Naive thymus-derived CD8-positive, alpha-beta T cell (primary cell): ENCODE data around the gene ESPN. TPM values are rescaled to one million over a fixed set of nuclear protein-coding genes. Genes with fewer than 3 reads are reported as not detected.
"Not testable (repeated sequence)": the region's sequence is repeated elsewhere in the genome, so short reads cannot be mapped to it uniquely, and the experiment has no call there.

Source experiments
- ATAC-seq, 2 donors: fragments of 150-1000 bp; cut with Tn5 transposase in 1 of 2; sonication (Bioruptor Pico), chemical (Tn5 transposase) in 1 of 2; 1 replicate in 1 of 2; 2 replicates in 1 of 2; pipeline ENCODE4 v1.10.0; 2021; ENCODE audit warnings: mild to moderate bottlenecking in 2 of 2, moderate library complexity in 2 of 2
- POLR2A ChIA-PET: fragments of 350-600 bp; sonication (Branson Sonifier 250); formaldehyde crosslinking; loops from one replicate; lab custom pipeline; 2021; ENCODE audit warnings: antibody characterized with exemption; lab: Charles Lee
- DNase-seq, 10 donors: peaks; one replicate each; pipeline versions ENCODE4 v3.0.0 to v3.0.0-alpha.2; 2020 to 2022
- H3K27ac Mint-ChIP-seq, 10 donors: one replicate each; pipeline ENCODE4 v1.8.0; 2020 to 2022; ENCODE audit warnings: mild to moderate bottlenecking in 10 of 10, mixed read lengths in 10 of 10, moderate library complexity in 4 of 10, inconsistent platforms in 1 of 10
- H3K27me3 Mint-ChIP-seq, 5 donors: one replicate each; pipeline ENCODE4 v1.8.0; 2021 to 2022; ENCODE audit warnings: mixed read lengths in 5 of 5
- H3K36me3 Mint-ChIP-seq, 3 donors: one replicate each; pipeline ENCODE4 v1.8.0; 2020 to 2022; ENCODE audit warnings: mixed read lengths in 3 of 3, mild to moderate bottlenecking in 2 of 3, inconsistent platforms in 1 of 3
- H3K4me1 Mint-ChIP-seq, 4 donors: one replicate each; pipeline ENCODE4 v1.8.0; 2021 to 2022; ENCODE audit warnings: mixed read lengths in 4 of 4
- H3K4me3 Mint-ChIP-seq, 10 donors: one replicate each; pipeline ENCODE4 v1.8.0; 2020 to 2022; ENCODE audit warnings: mild to moderate bottlenecking in 10 of 10, mixed read lengths in 10 of 10, moderate library complexity in 6 of 10, inconsistent platforms in 1 of 10
- H3K9me3 Mint-ChIP-seq, 9 donors: one replicate each; pipeline ENCODE4 v1.8.0; 2020 to 2022; ENCODE audit warnings: mixed read lengths in 9 of 9, mild to moderate bottlenecking in 3 of 9, inconsistent platforms in 1 of 9, moderate library complexity in 1 of 9
- polyA plus RNA-seq, 3 donors: library from polyadenylated mRNA; unstranded; fragments of 300-500 nt; fragmentation: Illumina TruSeq; gene quantifications; one replicate each; pipeline ENCODE4 v1.2.3, GENCODE V29; 2021
- total RNA-seq, 8 experiments: library from RNA in 2 of 8; stranded (reverse) in 2 of 8; gene quantifications; one replicate each; pipeline ENCODE4 v1.2.3 and lab custom pipeline; 2021 to 2026

ESPN gene
- total and polyA plus RNA-seq, 5 experiments from 2014 or later = 0.12 to 2.4 (median 0.81) TPM

DNA sequence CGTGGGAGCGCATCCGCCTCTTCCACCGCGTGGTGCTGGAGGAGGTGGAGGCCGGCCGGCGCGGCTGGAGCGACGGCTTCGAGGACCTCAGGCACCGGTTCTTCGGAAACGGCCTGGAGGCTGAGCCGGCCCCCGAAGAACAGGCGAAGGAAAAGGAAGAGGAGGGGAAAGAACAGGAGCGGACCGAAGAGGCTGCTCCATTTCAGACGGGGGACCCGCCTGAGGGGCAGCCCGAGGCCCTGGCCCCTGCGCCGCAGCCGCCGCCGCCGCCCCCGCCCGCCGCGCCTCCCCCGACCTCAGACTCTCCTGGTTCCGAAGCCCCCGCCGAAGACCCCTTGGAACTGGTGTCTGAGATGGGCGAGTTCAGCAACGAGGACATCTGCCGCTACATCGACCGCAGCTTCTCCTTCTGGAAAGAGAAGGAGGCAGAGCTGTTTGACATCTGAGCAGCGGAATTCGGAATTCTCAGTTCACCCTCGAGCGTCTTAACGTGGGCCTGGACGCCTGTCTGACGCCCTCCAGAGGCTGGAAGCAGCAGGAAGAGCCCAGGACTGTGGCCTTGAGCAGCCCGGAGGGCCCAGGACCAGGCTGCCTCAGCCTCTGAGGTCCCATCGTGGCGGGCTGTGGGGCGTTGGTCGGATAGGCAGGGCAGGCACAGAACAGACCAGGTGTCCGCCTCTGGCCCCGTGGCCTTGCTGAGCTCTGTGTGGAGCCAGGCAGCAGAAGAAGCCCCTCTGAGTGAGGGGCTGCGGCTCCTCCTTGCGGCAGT is 31.4 kb downstream of the ESPN start:
- Mint-ChIP-seq H3K27me3 (peaks cover 4 to 52% (median 24%) of the 10 kb centered on the region in 5 donors), H3K27ac (peak overlapping the region in 1 of 10 donors; percentile 23), H3K36me3 (peaks cover 0 to 19% (median 4%) of the 10 kb centered on the region in 3 donors), H3K4me1 (peaks cover 21 to 45% (median 30%) of the 10 kb centered on the region in 4 donors), H3K4me3 (peak overlapping the region in 4 of 10 donors; percentile 14 to 53 (median 25))
- ATAC-seq, H3K9me3 Mint-ChIP-seq, DNase-seq: not testable (repeated sequence)
- POLR2A ChIA-PET = interaction anchor here (3.2 kb wide), 1 partner anchor 11 kb away, joined by 25 read pairs; the partner anchor contains the start of gene TNFRSF25

DNA sequence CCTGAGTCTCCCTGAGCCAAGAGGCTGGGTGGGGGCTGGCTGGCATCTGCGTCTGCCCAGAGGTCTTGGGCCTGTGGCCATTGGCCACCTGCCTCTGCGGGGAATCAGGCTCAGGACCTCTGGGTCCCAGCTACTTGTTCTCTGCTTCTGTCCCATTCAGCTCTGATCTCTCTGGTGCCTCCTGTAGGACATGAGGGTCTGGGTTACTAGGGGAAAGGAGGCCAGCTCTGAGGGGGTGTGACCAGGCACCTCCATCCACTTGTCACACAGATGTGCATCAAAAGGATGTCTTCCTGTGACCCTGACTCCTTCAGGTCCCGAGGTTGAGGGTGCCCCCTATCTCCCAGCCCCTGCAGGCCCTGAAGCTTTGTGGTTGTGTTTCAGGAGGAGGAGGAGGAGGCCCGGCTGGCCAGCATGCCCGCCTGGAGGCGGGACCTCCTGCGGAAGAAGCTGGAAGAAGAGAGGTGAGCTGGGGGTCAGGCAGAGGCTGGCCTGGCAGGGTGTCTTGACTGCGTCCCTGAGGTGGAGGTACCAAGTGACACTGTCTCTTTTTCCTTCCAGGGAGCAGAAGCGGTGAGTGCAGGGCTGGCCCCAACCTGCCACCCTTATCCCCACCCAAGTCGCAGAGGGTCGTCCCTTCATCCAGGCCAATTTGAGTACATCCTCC is 32.4 kb downstream of the ESPN start:
- no peak for DNase-seq
- Mint-ChIP-seq H3K36me3 (peaks cover 0 to 26% (median 6%) of the 10 kb centered on the region in 3 donors), H3K4me3 (peak overlapping the region in 4 of 10 donors; percentile 1 to 34 (median 24)), H3K9me3 (no peaks in the 10 kb centered on the region), H3K27me3 (peaks cover 4 to 47% (median 23%) of the 10 kb centered on the region in 5 donors), H3K27ac (peak overlapping the region in 3 of 10 donors; percentile 21 to 44 (median 23)), H3K4me1 (peaks cover 21 to 55% (median 36%) of the 10 kb centered on the region in 4 donors)
- POLR2A ChIA-PET = interaction anchor here (0.6 to 3.2 kb wide), 3 partner anchors 10 to 33 kb away, joined by 3 to 25 read pairs (median 4); partner anchors contain the start of gene TNFRSF25
- ATAC-seq = no peak

DNA sequence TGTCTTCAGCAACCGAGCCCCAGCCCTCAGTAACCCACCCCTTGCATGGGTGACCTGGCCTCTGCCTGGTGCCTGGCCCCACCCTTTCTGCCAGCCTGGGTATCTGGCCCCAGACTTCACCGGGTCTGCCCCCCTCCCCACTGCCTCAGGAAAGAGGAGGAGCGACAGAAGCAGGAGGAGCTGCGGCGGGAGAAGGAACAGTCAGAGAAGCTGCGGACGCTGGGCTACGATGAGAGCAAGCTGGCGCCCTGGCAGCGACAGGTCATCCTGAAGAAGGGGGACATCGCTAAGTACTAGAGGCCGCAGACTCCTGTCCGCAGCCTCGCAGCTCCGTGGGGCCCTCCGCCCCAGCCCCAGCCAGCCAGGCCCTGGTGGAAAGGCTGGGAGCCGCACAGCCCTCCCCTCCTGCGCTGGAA is 35.3 kb downstream of the ESPN start:
- Mint-ChIP-seq H3K36me3 (peaks cover 0 to 40% (median 12%) of the 10 kb centered on the region in 3 donors), H3K4me1 (peaks cover 31 to 71% (median 53%) of the 10 kb centered on the region in 4 donors)
- ATAC-seq = peak; percentile 26 to 40

DNA sequence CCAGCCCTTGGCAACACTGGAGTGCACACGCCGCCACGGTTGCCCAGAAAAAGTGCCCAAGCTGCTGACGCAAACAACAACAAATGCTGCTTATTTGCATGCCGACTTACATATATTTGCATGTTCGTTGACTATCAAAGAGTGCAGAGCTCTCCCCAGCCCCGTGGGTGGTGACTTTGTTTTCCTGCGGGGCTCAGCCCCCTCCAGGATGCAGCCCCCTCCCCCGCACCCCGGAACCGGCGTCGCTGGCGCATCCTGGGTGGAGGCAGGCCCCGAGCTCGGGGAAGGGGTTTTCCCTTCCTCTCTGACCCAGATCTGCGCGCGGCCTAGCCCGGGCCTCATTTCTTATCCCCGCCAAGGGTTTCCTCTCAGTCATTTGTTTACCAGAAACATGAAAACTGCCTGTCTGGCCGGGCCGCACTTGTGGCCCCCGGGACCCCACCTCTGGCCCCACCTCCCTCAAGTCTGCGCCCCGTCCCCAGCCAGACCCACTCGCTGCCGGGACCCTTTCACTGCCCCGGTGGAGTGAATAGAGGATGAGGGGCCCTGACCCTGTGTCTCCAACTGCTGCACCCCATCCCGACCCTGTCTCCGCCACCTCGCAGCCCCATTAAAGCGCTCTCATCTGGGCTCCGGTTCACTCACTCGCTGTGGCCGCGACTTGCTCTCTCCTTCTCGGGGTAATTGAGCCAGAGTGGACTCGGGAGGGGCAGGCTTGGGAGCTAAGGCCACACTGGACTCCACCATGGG is 35.9 kb downstream of the ESPN start:
- H3K27ac Mint-ChIP-seq = peak overlapping the region; percentile 93 to 99 (median 98)
- H3K9me3 Mint-ChIP-seq = no peaks in the 10 kb centered on the region
- peaks cover 33 to 75% (median 54%) of the 10 kb centered on the region in 4 donors for H3K4me1 Mint-ChIP-seq
- H3K27me3 Mint-ChIP-seq = peaks cover 1 to 21% (median 10%) of the 10 kb centered on the region in 5 donors
- POLR2A ChIA-PET = interaction anchor here (0.6 to 4.7 kb wide), 17 partner anchors 8 to 244 kb away, joined by 3 to 58 read pairs (median 7); partner anchors contain the start of genes ACOT7, NOL9, PHF13 and PLEKHG5
- peak overlapping the region; percentile 76 to 95 (median 91) for H3K4me3 Mint-ChIP-seq
- DNase-seq = peak; percentile 73 to 94 (median 90)
- ATAC-seq = peak; percentile 84 to 87
- H3K36me3 Mint-ChIP-seq = peaks cover 0 to 42% (median 12%) of the 10 kb centered on the region in 3 donors

More for the DNA sequence above, 35.3 kb downstream of the ESPN start:
- DNase-seq = peak in 9 of 10 donors; percentile 36 to 78 (median 41)
- Mint-ChIP-seq H3K4me3 (peak overlapping the region; percentile 76 to 95 (median 91)), H3K9me3 (no peaks in the 10 kb centered on the region), H3K27ac (peak overlapping the region; percentile 93 to 99 (median 98)), H3K27me3 (peaks cover 1 to 24% (median 10%) of the 10 kb centered on the region in 5 donors)
- POLR2A ChIA-PET = interaction anchor here (0.6 to 4.7 kb wide), 18 partner anchors 7 to 154 kb away, joined by 3 to 58 read pairs (median 6); partner anchors contain the start of genes ACOT7, NOL9, PHF13 and PLEKHG5

DNA sequence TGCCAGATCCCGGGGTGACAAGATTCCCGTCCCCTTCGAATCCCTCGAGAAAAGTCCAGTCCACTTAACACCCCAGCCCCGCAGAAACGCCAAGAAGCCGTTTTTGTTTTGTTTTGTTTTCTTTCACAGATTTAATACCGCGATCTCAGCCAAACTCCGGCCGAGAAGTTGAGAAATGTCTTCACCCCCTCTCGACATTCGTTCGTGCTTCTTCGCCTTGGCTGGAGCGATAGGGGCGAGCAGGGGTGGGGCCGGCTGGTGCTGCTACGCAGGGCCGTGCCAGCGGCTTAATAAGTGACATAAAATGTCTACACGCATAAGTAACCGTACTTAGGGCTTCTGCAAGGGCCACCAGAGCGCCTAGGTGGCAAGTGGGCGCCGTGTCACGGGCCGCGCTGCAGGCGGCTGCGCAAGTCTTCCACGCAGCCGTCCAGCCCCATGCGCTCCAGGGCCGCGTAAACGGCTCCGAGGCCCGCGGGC is 36.5 kb downstream of the ESPN start:
- Mint-ChIP-seq H3K27ac (peak overlapping the region; percentile 93 to 99 (median 98)), H3K9me3 (no peaks in the 10 kb centered on the region), H3K27me3 (peaks cover 1 to 15% (median 7%) of the 10 kb centered on the region in 5 donors), H3K36me3 (peaks cover 0 to 42% (median 12%) of the 10 kb centered on the region in 3 donors), H3K4me1 (peaks cover 32 to 73% (median 53%) of the 10 kb centered on the region in 4 donors), H3K4me3 (peak overlapping the region; percentile 76 to 95 (median 91))
- DNase-seq (no peak), ATAC-seq (no peak)
- POLR2A ChIA-PET = interaction anchor here (0.6 to 4.7 kb wide), 9 partner anchors 7 to 243 kb away, joined by 4 to 58 read pairs (median 15); partner anchors contain the start of genes ACOT7, NOL9, PLEKHG5 and TAS1R1

GRCh38 chr1:6461538-6462411 is 37.2 kb downstream of the ESPN start:
- peaks cover 31 to 69% (median 53%) of the 10 kb centered on the region in 4 donors for H3K4me1 Mint-ChIP-seq
- DNase-seq = no peak
- no peak for ATAC-seq
- POLR2A ChIA-PET = interaction anchor here (0.6 to 4.7 kb wide), 8 partner anchors 7 to 150 kb away, joined by 3 to 30 read pairs (median 4); partner anchors contain the start of genes NOL9, PLEKHG5 and TAS1R1
- peaks cover 0 to 39% (median 12%) of the 10 kb centered on the region in 3 donors for H3K36me3 Mint-ChIP-seq
- peak overlapping the region in 9 of 10 donors; percentile 10 to 92 (median 76) for H3K4me3 Mint-ChIP-seq
- H3K27ac Mint-ChIP-seq = peak overlapping the region; percentile 77 to 99 (median 93)
- peaks cover 0 to 9% (median 3%) of the 10 kb centered on the region in 5 donors for H3K27me3 Mint-ChIP-seq
- H3K9me3 Mint-ChIP-seq = no peaks in the 10 kb centered on the region

GRCh38 chr1:6462412-6463119 is 38.0 kb downstream of the ESPN start:
- Mint-ChIP-seq H3K4me3 (peak overlapping the region in 8 of 10 donors; percentile 47 to 82 (median 70)), H3K4me1 (peaks cover 32 to 62% (median 51%) of the 10 kb centered on the region in 4 donors), H3K27me3 (peaks cover 0 to 5% (median 0%) of the 10 kb centered on the region in 5 donors), H3K36me3 (peaks cover 0 to 35% (median 12%) of the 10 kb centered on the region in 3 donors), H3K27ac (peak overlapping the region; percentile 77 to 95 (median 92)), H3K9me3 (no peaks in the 10 kb centered on the region)
- POLR2A ChIA-PET = interaction anchor here (0.6 to 4.7 kb wide), 8 partner anchors 8 to 150 kb away, joined by 3 to 30 read pairs (median 3); partner anchors contain the start of gene PLEKHG5
- no peak for DNase-seq
- no peak for ATAC-seq

- Mint-ChIP-seq H3K36me3 (peaks cover 0 to 35% (median 12%) of the 10 kb centered on the region in 3 donors), H3K9me3 (no peaks in the 10 kb centered on the region), H3K4me3 (peak overlapping the region in 9 of 10 donors; percentile 21 to 88 (median 54))
These were observed 38.5 kb downstream of the ESPN start for GRCh38 chr1:6463120-6463412.

GRCh38 chr1:6464514-6464836 is 39.9 kb downstream of the ESPN start:
- H3K27ac Mint-ChIP-seq = peak overlapping the region; percentile 87 to 96 (median 92)
- peaks cover 0 to 4% (median 0%) of the 10 kb centered on the region in 5 donors for H3K27me3 Mint-ChIP-seq
- ATAC-seq (no peak), DNase-seq (no peak)
- H3K9me3 Mint-ChIP-seq = no peaks in the 10 kb centered on the region
- H3K36me3 Mint-ChIP-seq = peaks cover 0 to 35% (median 12%) of the 10 kb centered on the region in 3 donors
- POLR2A ChIA-PET = interaction anchor here (1.6 to 3.8 kb wide), 3 partner anchors 9 to 22 kb away, joined by 5 to 25 read pairs (median 11); no protein-coding TSS in a partner anchor
- peaks cover 29 to 57% (median 48%) of the 10 kb centered on the region in 4 donors for H3K4me1 Mint-ChIP-seq
- H3K4me3 Mint-ChIP-seq = peak overlapping the region; percentile 88 to 97 (median 91)

More at GRCh38 chr1:6463120-6463412, 38.5 kb downstream of the ESPN start:
- DNase-seq (no peak), ATAC-seq (no peak)
- H3K27me3 Mint-ChIP-seq = peaks cover 0 to 5% (median 0%) of the 10 kb centered on the region in 5 donors
- POLR2A ChIA-PET = interaction anchor here (0.8 to 4.7 kb wide), 7 partner anchors 8 to 28 kb away, joined by 3 to 30 read pairs (median 3); partner anchors contain the start of gene PLEKHG5
- H3K4me1 Mint-ChIP-seq = peaks cover 32 to 61% (median 51%) of the 10 kb centered on the region in 4 donors
- H3K27ac Mint-ChIP-seq = peak overlapping the region; percentile 72 to 95 (median 91)

GRCh38 chr1:6464915-6465314 is 40.3 kb downstream of the ESPN start:
- Mint-ChIP-seq H3K27ac (peak overlapping the region; percentile 87 to 96 (median 93)), H3K27me3 (peaks cover 0 to 2% (median 0%) of the 10 kb centered on the region in 5 donors), H3K4me3 (peak overlapping the region; percentile 88 to 97 (median 91)), H3K4me1 (peaks cover 26 to 52% (median 44%) of the 10 kb centered on the region in 4 donors), H3K36me3 (peaks cover 0 to 35% (median 12%) of the 10 kb centered on the region in 3 donors), H3K9me3 (no peaks in the 10 kb centered on the region)
- POLR2A ChIA-PET = interaction anchor here (1.4 to 3.8 kb wide), 4 partner anchors 10 to 33 kb away, joined by 4 to 25 read pairs (median 8); no protein-coding TSS in a partner anchor
- ATAC-seq (no peak), DNase-seq (no peak)
